ENCODE data around the gene PRM3.

The PRM3 gene, protein sequence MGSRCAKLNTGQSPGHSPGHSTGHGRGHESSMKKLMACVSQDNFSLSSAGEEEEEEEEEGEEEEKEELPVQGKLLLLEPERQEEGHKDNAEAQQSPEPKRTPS

DNA sequence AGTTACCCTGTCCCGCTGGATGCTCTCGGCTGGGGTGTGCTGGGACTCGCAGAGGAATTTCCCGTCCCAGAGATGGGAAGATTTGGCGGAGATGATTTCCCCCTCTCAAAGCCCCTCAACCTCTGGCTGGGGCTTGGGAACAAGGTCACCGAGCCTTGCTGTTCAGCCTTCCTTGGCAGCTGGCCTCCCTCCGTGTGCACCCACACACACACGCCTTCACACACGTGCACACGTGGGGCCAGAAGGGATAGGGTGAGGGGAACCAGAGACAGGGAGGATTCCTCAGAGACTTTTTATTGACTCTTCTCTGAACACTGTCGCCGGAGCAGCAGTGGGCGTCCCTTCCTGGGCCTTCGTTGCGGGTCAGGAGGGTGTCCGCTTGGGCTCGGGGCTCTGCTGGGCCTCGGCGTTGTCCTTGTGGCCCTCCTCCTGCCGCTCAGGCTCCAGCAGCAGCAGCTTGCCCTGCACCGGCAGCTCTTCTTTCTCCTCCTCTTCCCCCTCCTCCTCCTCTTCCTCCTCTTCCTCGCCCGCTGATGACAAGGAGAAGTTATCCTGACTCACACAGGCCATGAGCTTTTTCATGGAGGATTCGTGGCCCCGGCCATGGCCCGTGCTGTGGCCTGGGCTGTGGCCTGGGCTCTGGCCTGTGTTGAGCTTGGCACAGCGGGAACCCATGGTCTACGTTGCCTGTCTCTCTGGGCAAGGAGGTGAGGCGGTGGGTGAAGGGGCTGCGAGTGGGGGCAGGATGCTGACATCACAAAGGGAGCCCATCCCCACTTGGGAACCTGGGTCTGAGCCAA lies at the start of gene PRM3:
PRM3 (minus strand) TSS at position 709 of the 800 bp plus-strand sequence; CDS start at position 675, 34 bp downstream.
- Histone ChIP-seq H3K9me3 (ENCODE audit: insufficient read depth, low read depth, low read length) (no peaks in the 10 kb centered on the region), H3K4me1 (ENCODE audit: insufficient read depth, low read length) (peaks cover 3% of the 10 kb centered on the region; the same call in 1 of the 2 replicates), H3K27me3 (ENCODE audit: insufficient read depth, low read length) (no peaks in the 10 kb centered on the region), H3K36me3 (ENCODE audit: insufficient read depth, low read depth, low read length) (no peaks in the 10 kb centered on the region), H3K9ac (ENCODE audit: low read depth, low read length) (no peak within 1 kb of the TSS), H3K4me3 (ENCODE audit: low read length) (no peak within 1 kb of the TSS), H3K27ac (ENCODE audit: low read length) (no peak within 1 kb of the TSS)

DNA sequence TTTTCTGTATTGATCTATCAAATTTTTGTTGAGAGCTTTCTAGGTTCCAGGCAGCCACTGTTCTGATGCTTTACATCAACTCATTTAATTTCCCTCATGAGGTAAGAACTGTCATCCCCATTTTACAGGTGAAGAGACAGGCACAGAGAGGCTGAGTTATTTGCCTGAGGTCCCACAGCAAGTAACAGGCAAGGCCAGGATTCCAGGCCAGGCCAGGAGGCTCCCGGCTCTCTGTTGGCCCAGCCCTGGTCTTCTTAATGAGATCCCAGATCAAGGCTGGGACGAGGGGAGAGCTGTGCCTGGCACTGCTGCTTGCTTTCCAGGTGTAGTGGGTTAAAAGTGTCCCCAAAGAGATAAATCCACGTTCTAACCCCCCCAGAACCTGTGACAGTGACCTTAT lies 49.4 kb upstream of the PRM3 start:
- Histone ChIP-seq H3K27me3 (ENCODE audit: insufficient read depth, low read length) (no peaks in the 10 kb centered on the region), H3K9me3 (ENCODE audit: insufficient read depth, low read depth, low read length) (no peaks in the 10 kb centered on the region), H3K4me1 (ENCODE audit: insufficient read depth, low read length) (peaks cover 8% of the 10 kb centered on the region; the same call in 1 of the 2 replicates), H3K36me3 (ENCODE audit: insufficient read depth, low read depth, low read length) (no peaks in the 10 kb centered on the region), H3K27ac (ENCODE audit: low read length) (no peak overlapping the region), H3K4me3 (ENCODE audit: low read length) (no peak overlapping the region), H3K9ac (ENCODE audit: low read depth, low read length) (no peak overlapping the region)

DNA sequence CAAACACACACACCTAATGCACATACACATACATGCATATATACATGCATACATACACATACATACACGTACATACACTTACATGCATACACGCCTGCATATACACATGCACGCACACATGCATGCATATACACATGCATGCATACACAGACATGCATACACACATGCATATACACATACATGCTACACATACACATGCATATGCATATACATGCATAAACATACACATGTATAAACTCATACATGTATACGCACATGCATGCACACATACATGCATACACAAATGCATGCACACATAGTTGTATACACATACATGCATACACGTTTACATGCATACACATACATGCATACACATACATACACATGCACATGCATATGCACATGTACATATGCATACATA lies 48.2 kb upstream of the PRM3 start:
- no peaks in the 10 kb centered on the region for H3K36me3 ChIP-seq (ENCODE audit: insufficient read depth, low read depth, low read length)
- no peak overlapping the region for H3K9ac ChIP-seq (ENCODE audit: low read depth, low read length)
- no peak overlapping the region for H3K27ac ChIP-seq (ENCODE audit: low read length)
- peaks cover 3% of the 10 kb centered on the region; the same call in 1 of the 2 replicates for H3K4me1 ChIP-seq (ENCODE audit: insufficient read depth, low read length)
- H3K9me3 ChIP-seq (ENCODE audit: insufficient read depth, low read depth, low read length): no peaks in the 10 kb centered on the region
- H3K27me3 ChIP-seq (ENCODE audit: insufficient read depth, low read length): no peaks in the 10 kb centered on the region
- no peak overlapping the region for H3K4me3 ChIP-seq (ENCODE audit: low read length)

DNA sequence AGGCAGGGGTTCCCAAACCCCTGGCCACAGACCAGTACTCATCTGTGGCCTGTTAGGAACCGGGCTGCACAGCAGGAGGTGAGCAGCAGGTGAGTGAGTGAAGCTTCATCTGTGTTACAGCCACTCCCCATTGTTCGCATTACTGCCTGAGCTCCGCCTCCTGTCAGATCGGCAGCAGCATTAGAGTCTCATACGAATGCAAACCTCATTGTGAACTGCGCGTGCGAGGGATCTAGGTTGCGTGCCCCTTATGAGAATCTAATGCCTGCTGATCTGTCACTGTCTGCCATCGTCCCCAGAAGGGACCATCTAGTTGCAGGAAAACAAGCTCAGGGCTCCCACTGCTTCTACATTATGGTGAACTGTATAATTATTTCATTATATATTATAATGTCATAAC lies 46.7 kb upstream of the PRM3 start:
- no peaks in the 10 kb centered on the region for H3K27me3 ChIP-seq (ENCODE audit: insufficient read depth, low read length)
- H3K27ac ChIP-seq (ENCODE audit: low read length): no peak overlapping the region

DNA sequence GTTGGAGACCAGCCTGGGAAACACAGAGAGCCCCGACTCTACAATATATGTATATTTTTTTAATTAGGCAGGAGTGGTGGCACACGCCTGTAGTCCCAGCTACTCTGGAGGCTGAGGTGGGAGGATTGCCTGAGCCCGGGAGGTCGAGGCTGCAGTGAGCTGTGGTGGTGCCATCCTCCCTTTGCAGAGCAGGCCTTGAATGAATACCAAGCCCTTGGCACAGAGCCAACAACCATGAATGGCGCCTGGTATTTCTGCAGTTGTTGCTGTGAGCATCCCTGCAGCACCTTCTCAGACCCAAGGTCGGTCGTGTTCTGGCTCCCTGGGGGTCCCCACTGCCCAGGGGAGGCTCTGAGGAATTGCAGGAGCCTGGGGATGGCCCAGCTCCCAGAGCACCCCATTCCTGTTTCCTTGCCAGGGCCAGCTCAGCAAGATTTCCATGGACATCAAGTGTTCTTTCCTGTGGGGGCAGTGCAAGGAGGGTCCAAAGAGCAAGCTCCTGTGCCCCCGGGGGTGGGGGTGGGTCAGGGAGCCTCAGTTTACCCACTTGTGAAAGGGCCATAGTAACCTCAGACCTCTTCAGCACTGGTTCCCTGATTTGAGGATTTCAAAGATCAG lies 46.2 kb upstream of the PRM3 start:
- no peak overlapping the region for H3K27ac ChIP-seq (ENCODE audit: low read length)
- no peaks in the 10 kb centered on the region for H3K36me3 ChIP-seq (ENCODE audit: insufficient read depth, low read depth, low read length)
- peaks cover 16% of the 10 kb centered on the region for H3K4me1 ChIP-seq (ENCODE audit: insufficient read depth, low read length)
- no peaks in the 10 kb centered on the region for H3K27me3 ChIP-seq (ENCODE audit: insufficient read depth, low read length)
- H3K9me3 ChIP-seq (ENCODE audit: insufficient read depth, low read depth, low read length): no peaks in the 10 kb centered on the region
- no peak overlapping the region for H3K4me3 ChIP-seq (ENCODE audit: low read length)
- H3K9ac ChIP-seq (ENCODE audit: low read depth, low read length): no peak overlapping the region

More for the DNA sequence above, 46.7 kb upstream of the PRM3 start:
- Histone ChIP-seq H3K9me3 (ENCODE audit: insufficient read depth, low read depth, low read length) (no peaks in the 10 kb centered on the region), H3K9ac (ENCODE audit: low read depth, low read length) (no peak overlapping the region), H3K4me3 (ENCODE audit: low read length) (no peak overlapping the region), H3K36me3 (ENCODE audit: insufficient read depth, low read depth, low read length) (no peaks in the 10 kb centered on the region), H3K4me1 (ENCODE audit: insufficient read depth, low read length) (peaks cover 11% of the 10 kb centered on the region)

DNA sequence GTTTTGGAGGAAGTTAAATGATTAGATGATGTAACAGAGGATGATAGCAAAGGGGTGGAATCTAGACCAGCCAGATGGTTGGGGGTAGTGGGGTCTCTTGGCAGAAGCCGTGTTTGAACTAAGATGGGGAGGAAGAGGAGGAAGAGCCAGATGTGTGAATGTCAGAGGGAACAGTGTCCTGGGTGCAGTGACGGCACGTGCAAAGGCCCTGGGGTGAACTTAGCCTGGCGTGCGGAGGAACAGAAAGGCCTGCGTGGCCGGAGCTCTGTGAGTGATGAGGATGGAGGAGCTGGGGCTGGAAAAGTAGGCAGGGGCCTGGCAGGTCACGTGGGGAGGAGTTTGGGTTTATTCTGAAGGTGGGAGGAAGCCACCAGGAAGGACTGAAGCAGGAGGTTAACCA lies 45.4 kb upstream of the PRM3 start:
- H3K36me3 ChIP-seq (ENCODE audit: insufficient read depth, low read depth, low read length): no peaks in the 10 kb centered on the region
- no peak overlapping the region for H3K27ac ChIP-seq (ENCODE audit: low read length)
- H3K4me1 ChIP-seq (ENCODE audit: insufficient read depth, low read length): peaks cover 22% of the 10 kb centered on the region
- H3K4me3 ChIP-seq (ENCODE audit: low read length): no peak overlapping the region
- no peaks in the 10 kb centered on the region for H3K27me3 ChIP-seq (ENCODE audit: insufficient read depth, low read length)
- no peak overlapping the region for H3K9ac ChIP-seq (ENCODE audit: low read depth, low read length)
- no peaks in the 10 kb centered on the region for H3K9me3 ChIP-seq (ENCODE audit: insufficient read depth, low read depth, low read length)

DNA sequence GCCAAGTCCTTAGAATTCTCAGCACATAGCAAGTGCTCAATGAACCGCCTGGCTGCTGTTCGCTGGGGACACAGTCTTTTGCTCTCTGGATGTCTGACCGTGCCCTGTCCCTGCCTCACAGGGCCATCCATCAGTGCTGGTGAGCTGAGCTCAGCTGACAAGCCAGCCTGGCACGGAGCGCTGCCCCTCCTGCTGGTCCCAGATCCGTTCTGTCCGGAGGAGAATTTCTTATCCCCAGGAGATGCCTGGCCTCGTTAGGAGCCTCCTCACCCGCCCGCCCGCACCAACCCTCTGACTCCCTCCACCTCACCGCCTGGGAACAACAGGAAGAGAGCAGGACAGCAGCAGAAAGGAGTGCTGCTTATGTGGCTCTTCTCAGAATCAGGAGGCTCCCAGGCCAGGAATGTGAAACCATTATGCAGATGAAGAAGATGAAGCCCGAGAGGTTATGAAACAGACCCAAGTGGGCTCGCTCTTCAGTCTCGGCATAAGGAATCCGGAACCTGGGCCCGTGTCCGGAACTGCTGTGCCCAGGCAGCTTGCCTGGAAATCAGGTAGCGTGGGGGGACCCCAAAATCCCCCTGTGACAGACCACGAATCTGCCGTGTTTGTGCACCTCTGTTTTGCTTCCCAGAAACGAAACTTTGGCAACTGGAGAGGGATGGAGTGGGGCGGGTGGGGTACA lies 43.0 kb upstream of the PRM3 start:
- no peaks in the 10 kb centered on the region for H3K27me3 ChIP-seq (ENCODE audit: insufficient read depth, low read length)
- peak overlapping the region; percentile 77 for H3K27ac ChIP-seq (ENCODE audit: low read length)
- peaks cover 37% of the 10 kb centered on the region for H3K4me1 ChIP-seq (ENCODE audit: insufficient read depth, low read length)
- H3K9ac ChIP-seq (ENCODE audit: low read depth, low read length): peak overlapping the region; percentile 71; the same call in 1 of the 2 replicates
- peak overlapping the region; percentile 52 for H3K4me3 ChIP-seq (ENCODE audit: low read length)
- no peaks in the 10 kb centered on the region for H3K9me3 ChIP-seq (ENCODE audit: insufficient read depth, low read depth, low read length)
- H3K36me3 ChIP-seq (ENCODE audit: insufficient read depth, low read depth, low read length): no peaks in the 10 kb centered on the region

DNA sequence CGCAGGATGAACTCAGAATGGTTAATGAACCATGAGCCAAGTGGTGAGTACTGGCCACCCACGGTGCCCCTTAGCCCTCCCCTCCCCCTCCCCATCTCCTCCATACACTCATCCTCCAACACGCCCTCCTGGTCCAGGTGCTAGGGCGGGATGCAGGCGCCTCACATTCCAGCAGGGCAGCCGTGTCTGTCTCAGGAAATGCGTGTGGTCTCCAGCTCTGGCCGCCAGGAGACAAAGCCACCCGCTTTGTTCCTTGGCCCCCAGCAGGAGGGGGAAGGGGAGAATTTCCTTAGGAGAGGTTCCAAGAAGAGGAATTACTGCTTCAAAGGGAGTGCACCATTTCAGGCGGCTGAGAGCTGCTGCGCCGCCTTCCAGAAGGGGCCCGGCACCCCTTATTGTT lies 42.1 kb upstream of the PRM3 start:
- Histone ChIP-seq H3K9me3 (ENCODE audit: insufficient read depth, low read depth, low read length) (no peaks in the 10 kb centered on the region), H3K4me3 (ENCODE audit: low read length) (peak overlapping the region; percentile 52; the same call in 1 of the 2 replicates), H3K4me1 (ENCODE audit: insufficient read depth, low read length) (peaks cover 37% of the 10 kb centered on the region), H3K9ac (ENCODE audit: low read depth, low read length) (peak overlapping the region; percentile 71; the same call in 1 of the 2 replicates), H3K27ac (ENCODE audit: low read length) (peak overlapping the region; percentile 88), H3K27me3 (ENCODE audit: insufficient read depth, low read length) (no peaks in the 10 kb centered on the region), H3K36me3 (ENCODE audit: insufficient read depth, low read depth, low read length) (no peaks in the 10 kb centered on the region)

DNA sequence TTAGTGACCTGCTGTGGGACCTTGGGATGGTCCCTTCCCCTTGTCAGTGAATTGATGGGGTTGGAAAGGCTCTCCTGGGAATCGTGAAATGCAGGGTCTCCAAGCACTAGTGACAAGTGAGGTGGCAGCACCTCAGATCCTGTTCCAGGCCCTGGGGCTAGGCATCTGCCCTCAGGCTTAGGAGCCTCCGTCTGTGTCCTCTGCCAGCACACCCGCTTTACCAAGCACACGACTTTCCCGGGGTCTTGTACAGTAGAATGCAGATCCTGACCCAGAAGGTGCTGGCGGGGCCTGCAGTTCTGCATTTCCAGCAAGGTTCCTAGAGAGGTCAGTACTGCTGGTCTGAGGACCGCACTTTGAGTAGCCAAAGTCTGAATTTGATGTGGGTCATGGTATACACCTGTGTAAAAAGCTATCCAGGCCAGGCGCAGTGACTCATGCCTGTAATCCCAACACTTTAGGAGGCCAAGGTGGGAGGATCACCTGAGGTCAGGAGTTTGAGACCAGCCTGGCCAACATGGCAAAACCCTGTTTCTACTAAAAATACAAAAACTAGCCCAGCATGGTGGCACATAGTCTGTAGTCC lies 41.0 kb upstream of the PRM3 start:
- Histone ChIP-seq H3K4me1 (ENCODE audit: insufficient read depth, low read length) (peaks cover 40% of the 10 kb centered on the region), H3K27me3 (ENCODE audit: insufficient read depth, low read length) (no peaks in the 10 kb centered on the region), H3K4me3 (ENCODE audit: low read length) (no peak overlapping the region), H3K36me3 (ENCODE audit: insufficient read depth, low read depth, low read length) (no peaks in the 10 kb centered on the region), H3K9me3 (ENCODE audit: insufficient read depth, low read depth, low read length) (no peaks in the 10 kb centered on the region), H3K27ac (ENCODE audit: low read length) (peak overlapping the region; percentile 88), H3K9ac (ENCODE audit: low read depth, low read length) (peak overlapping the region; percentile 13; the same call in 1 of the 2 replicates)

DNA sequence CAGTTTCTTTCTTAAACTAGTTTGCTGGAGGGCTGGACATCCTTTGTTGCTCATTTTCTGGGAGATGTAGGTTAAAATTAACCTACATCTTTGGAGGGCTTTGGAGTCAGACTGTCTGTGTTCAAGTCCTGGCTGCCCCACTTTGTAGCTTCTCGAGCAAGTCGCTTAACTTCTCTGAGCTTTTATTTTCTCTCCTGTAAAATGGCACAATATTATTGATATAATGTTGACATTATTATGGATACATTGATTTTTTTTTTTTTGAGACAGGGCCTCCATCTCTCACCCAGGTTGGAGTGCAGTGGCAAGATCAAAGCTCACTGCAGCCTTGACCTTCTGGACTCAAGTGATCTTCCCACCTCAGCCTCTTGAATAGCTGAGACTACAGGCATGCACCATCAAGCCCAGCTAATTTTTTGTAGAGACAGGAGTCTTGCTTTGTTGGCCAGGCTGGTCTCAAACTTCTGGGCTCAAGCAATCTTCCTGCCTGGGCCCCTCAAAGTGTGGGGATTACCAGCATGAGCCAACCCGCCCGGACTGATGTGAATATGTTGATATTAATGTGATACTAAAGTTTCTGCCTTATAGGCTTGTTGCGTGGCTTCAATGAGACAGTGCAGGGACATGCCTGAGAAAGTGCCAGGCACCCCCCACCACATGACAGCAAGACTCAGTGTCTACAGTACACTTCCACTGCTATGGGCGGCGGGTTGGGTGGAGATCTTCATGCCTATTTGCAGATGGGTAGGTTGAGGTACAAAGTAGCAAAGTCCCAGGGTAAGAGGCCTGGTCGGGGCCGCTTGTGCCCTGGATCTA lies 40.3 kb upstream of the PRM3 start:
- H3K4me3 ChIP-seq (ENCODE audit: low read length): peak overlapping the region; percentile 43; the same call in 1 of the 2 replicates
- H3K9ac ChIP-seq (ENCODE audit: low read depth, low read length): peak overlapping the region; percentile 65; the same call in 1 of the 2 replicates
- peaks cover 40% of the 10 kb centered on the region for H3K4me1 ChIP-seq (ENCODE audit: insufficient read depth, low read length)
- no peaks in the 10 kb centered on the region for H3K27me3 ChIP-seq (ENCODE audit: insufficient read depth, low read length)
- no peaks in the 10 kb centered on the region for H3K9me3 ChIP-seq (ENCODE audit: insufficient read depth, low read depth, low read length)
- no peaks in the 10 kb centered on the region for H3K36me3 ChIP-seq (ENCODE audit: insufficient read depth, low read depth, low read length)
- H3K27ac ChIP-seq (ENCODE audit: low read length): peak overlapping the region; percentile 73

All from iPS-20b (cell line).